Measurements from ENCODE around the gene TMEM69. TPM values are rescaled to one million over a fixed set of nuclear protein-coding genes. Genes with fewer than 3 reads are reported as not detected.
A peak's percentile ranks its signal among the peaks of the same experiment; 100 is the strongest.

Gene TMEM69
- total RNA-seq, 1 donor from 2014 or later = 54.5 TPM

DNA sequence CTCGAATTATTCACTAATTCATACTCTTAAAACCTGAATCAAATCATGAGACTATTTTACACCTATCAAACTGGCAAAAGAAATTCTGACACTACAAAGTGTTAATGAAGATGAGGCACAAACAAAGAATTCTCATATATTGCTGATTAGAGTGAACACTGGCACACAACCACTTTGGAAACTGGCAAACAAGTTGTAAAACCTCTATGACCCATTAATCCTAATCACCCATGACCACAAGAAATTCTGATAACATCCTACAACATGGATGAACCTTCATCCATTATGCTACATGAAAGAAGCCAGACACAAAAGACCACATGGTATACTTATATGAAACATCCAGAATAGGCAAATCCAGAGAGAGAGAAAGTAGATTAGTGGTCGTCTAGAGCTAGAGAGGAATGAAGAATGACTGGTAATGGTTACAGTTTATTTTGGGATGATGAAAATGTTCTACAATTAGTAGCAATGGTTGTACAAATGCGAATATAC lies 10.2 kb upstream of the TMEM69 start:
- no peak for DNase-seq (ENCODE audit: low read depth)
- no peak overlapping the region for H3K4me3 ChIP-seq (ENCODE audit: low read depth, low read length)
- TF ChIP-seq, protein P1, sequence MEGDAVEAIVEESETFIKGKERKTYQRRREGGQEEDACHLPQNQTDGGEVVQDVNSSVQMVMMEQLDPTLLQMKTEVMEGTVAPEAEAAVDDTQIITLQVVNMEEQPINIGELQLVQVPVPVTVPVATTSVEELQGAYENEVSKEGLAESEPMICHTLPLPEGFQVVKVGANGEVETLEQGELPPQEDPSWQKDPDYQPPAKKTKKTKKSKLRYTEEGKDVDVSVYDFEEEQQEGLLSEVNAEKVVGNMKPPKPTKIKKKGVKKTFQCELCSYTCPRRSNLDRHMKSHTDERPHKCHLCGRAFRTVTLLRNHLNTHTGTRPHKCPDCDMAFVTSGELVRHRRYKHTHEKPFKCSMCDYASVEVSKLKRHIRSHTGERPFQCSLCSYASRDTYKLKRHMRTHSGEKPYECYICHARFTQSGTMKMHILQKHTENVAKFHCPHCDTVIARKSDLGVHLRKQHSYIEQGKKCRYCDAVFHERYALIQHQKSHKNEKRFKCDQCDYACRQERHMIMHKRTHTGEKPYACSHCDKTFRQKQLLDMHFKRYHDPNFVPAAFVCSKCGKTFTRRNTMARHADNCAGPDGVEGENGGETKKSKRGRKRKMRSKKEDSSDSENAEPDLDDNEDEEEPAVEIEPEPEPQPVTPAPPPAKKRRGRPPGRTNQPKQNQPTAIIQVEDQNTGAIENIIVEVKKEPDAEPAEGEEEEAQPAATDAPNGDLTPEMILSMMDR (conservative IDR thresholded peaks at IDR 0.05; ENCODE audit: low read depth, low read length) = no peak

DNA sequence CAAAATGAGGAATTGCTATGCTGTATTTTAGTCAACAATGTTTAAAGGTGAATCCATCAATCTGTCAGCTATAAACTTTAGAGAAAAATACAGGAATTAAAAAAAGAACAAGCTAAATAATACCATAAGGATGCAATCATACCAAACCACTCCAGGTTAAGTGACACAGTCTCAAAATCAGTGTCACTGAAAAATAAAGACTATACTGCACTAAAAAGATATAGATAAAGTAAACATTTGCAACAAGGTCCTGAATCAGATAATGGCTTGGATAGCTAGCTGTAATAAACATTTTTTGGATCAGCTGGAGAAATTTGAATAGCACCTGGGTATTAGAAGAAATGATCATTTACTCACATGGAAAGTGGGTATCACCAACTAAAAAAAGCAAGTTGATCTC lies 9.5 kb upstream of the TMEM69 start:
- H3K4me3 ChIP-seq (ENCODE audit: low read depth, low read length) = no peak overlapping the region
- no peak for DNase-seq (ENCODE audit: low read depth)
- TF ChIP-seq, protein P1 (conservative IDR thresholded peaks at IDR 0.05; ENCODE audit: low read depth, low read length) = no peak

DNA sequence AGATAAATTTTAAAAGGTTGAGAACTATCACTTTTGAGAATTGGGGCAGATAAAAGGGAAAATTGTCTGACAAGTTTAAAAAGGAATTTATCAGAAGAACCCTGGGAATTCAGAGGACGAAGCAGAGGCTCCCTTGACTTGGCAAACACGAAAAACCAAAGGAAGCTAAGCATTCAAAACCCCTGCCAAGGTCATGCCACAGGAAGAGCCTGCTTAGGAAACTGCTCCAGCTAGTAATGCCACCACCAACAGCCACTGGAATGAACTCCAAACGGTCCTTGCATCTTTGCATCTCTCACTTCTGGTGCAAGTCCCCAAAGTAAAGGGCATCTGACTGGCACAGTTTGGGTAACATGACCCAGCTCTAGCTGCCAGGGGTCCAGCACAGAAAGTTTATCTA lies 8.9 kb upstream of the TMEM69 start:
- DNase-seq (ENCODE audit: low read depth) = no peak
- TF ChIP-seq, protein P1 (conservative IDR thresholded peaks at IDR 0.05; ENCODE audit: low read depth, low read length) = no peak
- H3K4me3 ChIP-seq (ENCODE audit: low read depth, low read length) = no peak overlapping the region

DNA sequence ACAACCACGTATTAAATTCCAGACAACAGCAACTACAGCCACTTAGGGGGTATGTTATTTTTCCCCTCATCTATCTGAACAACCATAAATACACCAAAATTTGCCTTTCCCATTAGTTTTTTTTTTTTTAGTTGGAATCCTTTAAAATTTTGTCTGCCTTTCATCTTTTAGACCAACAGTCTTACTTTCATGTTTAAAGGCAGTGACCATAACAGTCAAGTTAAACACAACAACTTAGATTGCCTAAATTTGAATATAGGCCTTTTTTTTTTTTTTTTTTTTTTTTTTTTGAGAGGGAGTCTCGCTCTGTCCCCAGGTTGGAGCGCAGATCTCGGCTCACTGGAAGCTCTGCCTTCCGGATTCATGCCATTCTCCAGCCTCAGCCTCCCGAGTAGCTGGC lies 5.0 kb upstream of the TMEM69 start:
- no peak overlapping the region for H3K4me3 ChIP-seq (ENCODE audit: low read depth, low read length)
- TF ChIP-seq, protein P1 (conservative IDR thresholded peaks at IDR 0.05; ENCODE audit: low read depth, low read length) = no peak

DNA sequence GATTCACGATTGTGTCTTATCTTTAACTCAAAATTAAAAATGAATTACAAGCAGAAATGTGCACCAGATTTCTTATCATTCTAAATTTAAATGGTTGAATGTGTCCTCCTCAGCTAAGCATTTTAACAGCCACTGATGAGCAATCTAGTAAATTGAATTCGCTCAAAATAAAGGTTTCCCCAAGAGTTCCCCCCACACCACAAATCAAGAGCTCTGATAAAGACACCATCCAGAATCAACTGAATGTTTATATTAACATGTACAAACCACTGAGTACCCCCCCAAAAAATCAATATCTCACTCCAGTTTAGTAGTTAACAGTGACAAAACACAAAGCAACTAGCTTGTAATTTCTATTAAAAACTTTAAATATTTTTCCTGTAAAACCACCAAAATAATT lies 3.6 kb upstream of the TMEM69 start:
- TF ChIP-seq, protein P1 (conservative IDR thresholded peaks at IDR 0.05; ENCODE audit: low read depth, low read length) = no peak
- peak overlapping the region; percentile 93 for H3K4me3 ChIP-seq (ENCODE audit: low read depth, low read length)

More for the DNA sequence above, 5.0 kb upstream of the TMEM69 start:
- no peak for DNase-seq (ENCODE audit: low read depth)

DNA sequence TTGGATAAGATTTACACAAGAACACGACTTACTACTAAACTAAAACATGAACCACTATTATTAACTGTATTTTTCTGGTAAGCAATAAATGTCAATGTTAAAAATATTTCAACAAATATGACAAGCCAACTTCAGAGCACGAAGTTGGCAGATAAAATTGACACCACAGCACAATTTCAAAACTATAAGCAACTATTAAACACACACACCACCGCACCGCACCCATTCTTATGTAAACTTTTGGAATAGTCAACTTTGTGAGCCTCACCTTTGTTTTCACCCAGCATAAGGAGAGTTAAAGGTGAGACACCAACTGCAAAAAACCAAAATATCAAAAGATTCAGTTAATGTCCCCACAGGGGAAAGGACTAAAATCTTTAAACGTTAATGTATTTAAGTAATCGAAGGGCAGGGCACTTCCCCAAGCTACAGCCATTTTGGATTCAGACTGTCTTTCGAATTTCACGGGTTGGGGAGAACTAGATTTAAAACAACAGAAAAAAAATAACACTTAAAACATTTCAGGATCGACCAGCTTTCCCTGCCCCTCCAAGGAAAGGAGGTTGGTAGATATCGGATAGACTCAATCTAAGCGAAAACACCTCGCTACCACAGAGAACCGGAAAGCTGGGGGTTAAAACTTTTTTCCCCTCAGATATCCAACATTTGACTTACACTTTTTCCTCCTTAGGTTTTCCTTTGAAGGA lies 2.5 kb upstream of the TMEM69 start:
- DNase-seq (ENCODE audit: low read depth) = no peak
- TF ChIP-seq, protein P1 (conservative IDR thresholded peaks at IDR 0.05; ENCODE audit: low read depth, low read length) = no peak

More for the DNA sequence above, 3.6 kb upstream of the TMEM69 start:
- DNase-seq (ENCODE audit: low read depth) = no peak

DNA sequence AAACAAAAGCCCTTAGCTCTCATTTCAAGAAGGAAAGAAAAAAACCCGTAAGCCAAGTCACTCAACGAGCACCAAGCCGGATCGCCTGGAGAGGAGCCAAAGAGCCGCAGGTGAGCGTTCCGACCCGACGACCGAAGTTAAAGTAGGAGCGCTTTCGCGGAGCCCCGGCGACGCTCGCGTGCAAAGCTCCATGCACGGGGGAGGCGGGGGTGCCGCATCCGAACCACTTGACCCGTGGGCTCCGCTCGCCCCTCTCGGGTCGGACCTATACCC lies 2.0 kb upstream of the TMEM69 start:
- DNase-seq (ENCODE audit: low read depth) = no peak
- TF ChIP-seq, protein P1 (conservative IDR thresholded peaks at IDR 0.05; ENCODE audit: low read depth, low read length) = no peak
- H3K4me3 ChIP-seq (ENCODE audit: low read depth, low read length) = peak overlapping the region; percentile 93

More for the DNA sequence above, 2.5 kb upstream of the TMEM69 start:
- H3K4me3 ChIP-seq (ENCODE audit: low read depth, low read length) = peak overlapping the region; percentile 93
